ENCODE results near the gene GAB3. TPM values are rescaled to one million over a fixed set of nuclear protein-coding genes. Genes with fewer than 3 reads are reported as not detected.

Gene GAB3
- total RNA-seq, 1 donor = 0.43 TPM

DNA sequence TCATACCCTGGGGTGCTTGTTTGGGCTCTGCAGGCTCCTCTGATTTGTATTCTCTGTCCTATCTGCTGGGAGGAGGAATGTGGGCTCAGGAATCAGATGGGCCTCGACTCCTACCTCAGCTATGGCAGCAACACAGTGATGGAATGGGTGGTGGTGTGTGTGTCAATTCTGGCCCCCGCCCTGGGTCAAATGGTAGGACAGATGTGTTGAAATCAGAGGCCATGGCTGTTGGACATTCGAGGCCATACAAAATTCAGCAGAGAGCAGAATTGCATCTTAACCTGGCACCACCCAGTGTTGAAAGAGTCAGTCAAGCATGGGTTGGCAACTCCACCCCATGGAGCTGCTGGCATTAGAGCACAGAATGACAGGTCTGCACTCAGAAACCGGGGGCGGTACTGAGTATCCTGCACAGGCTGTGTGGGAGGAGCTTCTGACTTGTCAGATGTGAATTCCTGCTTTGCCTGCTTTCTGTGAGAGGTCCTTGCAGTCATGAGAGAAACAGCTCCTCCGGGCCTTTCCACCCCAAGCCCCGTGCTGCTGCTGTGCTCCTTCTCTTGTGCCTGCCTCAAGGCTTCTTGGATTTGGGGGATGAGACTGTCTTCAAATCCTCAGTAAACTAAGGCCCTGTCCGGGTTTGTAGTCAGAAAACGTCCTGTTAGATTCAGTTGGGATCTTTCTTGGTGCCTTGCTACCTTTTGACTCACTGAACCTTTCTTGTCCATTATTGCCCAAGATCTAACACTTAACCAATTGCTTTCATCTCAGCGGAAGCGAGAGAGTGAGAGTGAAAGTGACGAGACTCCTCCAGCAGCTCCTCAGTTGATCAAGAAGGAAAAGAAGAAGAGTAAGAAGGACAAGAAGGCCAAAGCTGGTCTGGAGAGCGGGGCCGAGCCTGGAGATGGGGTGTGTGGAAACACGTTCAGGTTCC, 24.8 kb upstream of the GAB3 start:
- H3K4me3 ChIP-seq (ENCODE audit: low read depth, low read length) = no peak overlapping the region
- TF ChIP-seq, protein P1, sequence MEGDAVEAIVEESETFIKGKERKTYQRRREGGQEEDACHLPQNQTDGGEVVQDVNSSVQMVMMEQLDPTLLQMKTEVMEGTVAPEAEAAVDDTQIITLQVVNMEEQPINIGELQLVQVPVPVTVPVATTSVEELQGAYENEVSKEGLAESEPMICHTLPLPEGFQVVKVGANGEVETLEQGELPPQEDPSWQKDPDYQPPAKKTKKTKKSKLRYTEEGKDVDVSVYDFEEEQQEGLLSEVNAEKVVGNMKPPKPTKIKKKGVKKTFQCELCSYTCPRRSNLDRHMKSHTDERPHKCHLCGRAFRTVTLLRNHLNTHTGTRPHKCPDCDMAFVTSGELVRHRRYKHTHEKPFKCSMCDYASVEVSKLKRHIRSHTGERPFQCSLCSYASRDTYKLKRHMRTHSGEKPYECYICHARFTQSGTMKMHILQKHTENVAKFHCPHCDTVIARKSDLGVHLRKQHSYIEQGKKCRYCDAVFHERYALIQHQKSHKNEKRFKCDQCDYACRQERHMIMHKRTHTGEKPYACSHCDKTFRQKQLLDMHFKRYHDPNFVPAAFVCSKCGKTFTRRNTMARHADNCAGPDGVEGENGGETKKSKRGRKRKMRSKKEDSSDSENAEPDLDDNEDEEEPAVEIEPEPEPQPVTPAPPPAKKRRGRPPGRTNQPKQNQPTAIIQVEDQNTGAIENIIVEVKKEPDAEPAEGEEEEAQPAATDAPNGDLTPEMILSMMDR (IDR thresholded peaks at IDR 0.05; ENCODE audit: insufficient read depth, low read depth, low read length) = no peak
- DNase-seq (ENCODE audit: low read depth) = peak; percentile 19

DNA sequence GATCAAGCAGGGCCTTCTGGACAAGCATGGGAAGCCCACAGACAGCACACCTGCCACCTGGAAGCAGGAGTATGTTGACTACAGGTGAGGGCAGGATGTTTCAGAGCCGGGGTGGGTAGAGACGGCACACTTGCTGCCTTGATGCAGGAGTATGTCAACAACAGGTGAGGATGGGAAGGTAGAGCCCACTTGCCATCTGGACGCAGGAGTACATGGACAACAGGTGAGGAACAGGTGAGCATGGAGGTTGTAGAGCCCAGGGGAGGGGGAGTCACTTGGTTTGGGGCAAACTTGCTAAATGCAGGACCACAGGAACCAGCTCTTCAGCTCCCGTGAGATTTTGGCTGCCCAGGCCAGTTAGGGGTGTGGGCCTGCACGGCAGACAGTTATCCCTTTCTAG, 23.7 kb upstream of the GAB3 start:
- no peak for DNase-seq (ENCODE audit: low read depth)
- TF ChIP-seq, protein P1 (IDR thresholded peaks at IDR 0.05; ENCODE audit: insufficient read depth, low read depth, low read length) = no peak
- no peak overlapping the region for H3K4me3 ChIP-seq (ENCODE audit: low read depth, low read length)

DNA sequence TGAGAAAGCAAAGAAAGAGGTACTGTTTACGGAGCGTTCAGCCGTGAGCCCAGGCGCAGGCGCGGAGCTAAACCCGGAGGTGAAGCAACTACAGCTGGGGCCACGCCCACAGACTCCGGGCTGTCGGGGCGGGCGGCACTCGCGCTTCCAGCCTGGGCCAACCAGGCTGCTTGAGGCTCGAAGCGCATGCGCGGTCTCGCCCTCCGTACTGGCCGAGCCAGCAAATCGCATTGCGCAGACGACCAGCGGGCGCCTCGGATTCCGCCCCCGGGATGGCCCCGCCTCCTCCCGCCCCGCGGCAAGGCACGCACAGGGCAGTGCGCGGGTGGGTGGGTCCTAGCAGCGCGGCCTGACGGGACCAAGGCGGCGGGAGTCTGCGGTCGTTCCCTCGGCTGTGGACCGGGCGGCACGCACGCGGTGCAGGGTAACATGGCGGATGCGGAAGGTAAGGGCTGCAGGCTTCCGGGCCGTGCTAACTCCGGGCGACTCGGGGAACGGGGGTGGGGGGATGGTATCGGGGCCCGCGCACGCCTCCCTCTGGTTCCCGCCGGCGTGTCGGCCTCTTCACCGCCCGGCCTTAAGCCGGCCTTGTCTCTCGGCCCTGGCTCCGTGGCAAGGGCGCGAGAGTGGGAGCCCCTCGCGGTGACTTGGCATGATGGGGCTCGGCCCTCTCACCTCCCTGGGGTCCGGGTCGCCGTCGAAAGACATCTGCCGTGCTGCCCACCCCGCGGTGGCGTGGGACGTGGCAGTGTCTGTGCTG, 11.8 kb upstream of the GAB3 start, which contains the start of gene DKC1:
Gene DKC1, plus strand, starts transcription at position 328 of the 760 bp plus-strand sequence. Its CDS starts 102 bp downstream, at position 430.
- peak; percentile 94 for DNase-seq (ENCODE audit: low read depth)
- peak within 1 kb of the TSS; percentile 66 for H3K4me3 ChIP-seq (ENCODE audit: low read depth, low read length)
- TF ChIP-seq, protein P1 (IDR thresholded peaks at IDR 0.05; ENCODE audit: insufficient read depth, low read depth, low read length) = peak; percentile 5

DNA sequence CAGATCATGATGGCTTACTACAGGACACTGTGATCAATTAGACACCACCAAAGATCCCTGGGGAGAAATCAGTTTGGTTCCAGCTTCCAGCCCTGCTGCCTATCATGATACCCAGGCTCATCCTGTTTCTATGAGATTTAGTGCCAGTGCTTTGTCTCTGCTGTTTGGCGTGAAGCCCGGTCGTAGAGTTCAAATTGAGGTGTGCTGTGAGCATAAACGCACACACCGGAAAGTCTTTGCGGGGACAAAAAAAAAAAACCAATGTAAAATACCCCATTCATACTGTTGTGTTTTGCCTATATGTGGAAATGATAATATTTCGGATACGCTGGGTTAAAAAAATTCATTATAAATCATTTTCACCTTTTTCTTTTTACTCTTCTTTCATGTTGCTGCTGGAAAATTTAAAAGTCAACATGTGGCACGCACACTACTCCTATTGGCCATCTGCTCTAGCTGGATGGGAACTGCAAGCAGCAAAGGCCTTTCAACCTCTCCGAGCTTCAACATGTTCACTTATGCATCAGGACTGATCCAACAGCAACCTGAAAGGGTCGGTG, 11.2 kb upstream of the GAB3 start:
- TF ChIP-seq, protein P1 (IDR thresholded peaks at IDR 0.05; ENCODE audit: insufficient read depth, low read depth, low read length) = no peak
- peak overlapping the region; percentile 66 for H3K4me3 ChIP-seq (ENCODE audit: low read depth, low read length)
- no peak for DNase-seq (ENCODE audit: low read depth)

DNA sequence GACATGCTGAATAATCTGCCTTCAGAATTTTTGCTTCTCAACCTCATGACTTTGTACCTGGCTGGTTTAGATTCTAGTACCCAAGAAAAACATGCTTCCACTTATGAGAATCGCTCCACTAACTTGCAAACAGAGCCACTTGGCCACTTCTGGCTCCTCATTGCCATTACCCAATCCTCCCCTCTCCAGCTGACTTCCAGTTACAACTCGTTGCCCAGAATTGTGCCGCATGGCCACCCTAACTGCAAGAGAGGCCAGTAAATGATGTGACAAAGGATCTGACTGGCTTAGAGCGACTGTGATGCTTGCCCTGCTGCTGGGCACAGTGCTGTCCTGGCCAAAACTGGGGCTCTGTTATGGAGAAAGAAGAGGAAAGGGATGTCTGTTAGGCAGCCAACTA, 7.8 kb upstream of the GAB3 start:
- TF ChIP-seq, protein P1 (IDR thresholded peaks at IDR 0.05; ENCODE audit: insufficient read depth, low read depth, low read length) = no peak

DNA sequence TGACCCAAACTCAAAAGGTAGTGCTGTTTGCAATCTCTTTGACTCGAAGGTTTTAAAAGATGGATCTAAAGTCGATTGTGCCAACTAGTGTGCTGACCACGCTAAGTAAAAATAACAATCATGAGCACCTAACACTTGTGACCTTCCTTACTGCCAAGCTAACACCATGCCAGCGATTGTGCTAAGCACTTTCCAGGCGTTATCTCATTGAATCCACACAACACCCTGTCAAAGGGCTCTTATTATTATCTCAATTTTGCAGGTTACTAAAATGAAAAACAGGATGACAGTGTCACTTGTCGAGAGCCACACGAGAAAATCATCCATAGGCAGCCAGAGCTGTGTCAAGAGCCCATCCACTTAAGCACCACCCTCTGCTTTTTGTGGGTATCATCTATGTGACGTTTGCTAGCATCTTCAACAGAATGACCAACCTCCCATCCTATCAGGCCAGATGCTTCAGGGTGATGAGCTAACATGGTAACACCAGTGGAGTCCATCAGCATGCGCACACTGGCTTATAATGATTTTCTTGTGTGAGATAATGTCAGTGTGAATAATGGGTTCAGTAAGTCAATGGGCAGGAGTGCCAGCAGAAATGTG, 893 bp upstream of the GAB3 start:
- TF ChIP-seq, protein P1 (IDR thresholded peaks at IDR 0.05; ENCODE audit: insufficient read depth, low read depth, low read length) = no peak

More for the DNA sequence above, 7.8 kb upstream of the GAB3 start:
- DNase-seq (ENCODE audit: low read depth) = no peak
- H3K4me3 ChIP-seq (ENCODE audit: low read depth, low read length) = no peak overlapping the region

More for the DNA sequence above, 893 bp upstream of the GAB3 start:
- H3K4me3 ChIP-seq (ENCODE audit: low read depth, low read length) = no peak overlapping the region
- no peak for DNase-seq (ENCODE audit: low read depth)

Measured in fibroblast of villous mesenchyme (primary cell).